GM18867 (cell line): ENCODE data around the gene NDFIP2.
"Not testable (repeated sequence)": the region's sequence is repeated elsewhere in the genome, so short reads cannot be mapped to it uniquely, and the experiment has no call there.

Source experiments
- ATAC-seq: cut with Tn5 transposase; IDR thresholded peaks from one replicate; pipeline ENCODE4 v1.9.1; 2021; ENCODE audit warnings: mild to moderate bottlenecking, moderate library complexity; ENCODE audit not compliant: unreplicated experiment

NDFIP2 gene

GRCh38 chr13:79530270-79530669 is 49.3 kb downstream of the NDFIP2 start:
- ATAC-seq = no peak

GRCh38 chr13:79531542-79532254 is 50.7 kb downstream of the NDFIP2 start:
- ATAC-seq = no peak

- ATAC-seq = no peak
Measured at GRCh38 chr13:79532576-79532975, 51.6 kb downstream of the NDFIP2 start.

GRCh38 chr13:79533781-79534400 is 52.9 kb downstream of the NDFIP2 start:
- no peak for ATAC-seq

DNA sequence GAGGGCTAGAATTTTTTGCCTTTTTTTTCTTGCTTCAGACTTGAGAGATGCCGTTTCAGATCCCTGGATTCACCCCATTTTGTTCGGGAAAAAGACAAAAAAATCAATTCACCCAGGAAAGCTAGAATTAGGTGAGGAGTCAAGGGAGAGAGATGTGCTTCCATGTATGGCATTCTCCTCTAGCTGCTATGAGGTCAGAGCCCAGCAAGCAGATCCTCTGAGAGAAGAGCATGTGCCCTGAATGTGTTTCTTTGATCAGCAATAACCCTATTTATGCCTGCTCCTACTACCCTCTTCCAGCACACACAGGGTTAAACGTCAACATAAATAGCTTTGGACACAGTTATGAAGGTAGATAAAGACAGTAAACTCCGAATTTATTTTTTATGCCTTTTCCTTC is 53.6 kb downstream of the NDFIP2 start:
- ATAC-seq = no peak

GRCh38 chr13:79538757-79539156 is 57.8 kb downstream of the NDFIP2 start:
- ATAC-seq = no peak

- no peak for ATAC-seq
Measured at GRCh38 chr13:79540504-79540903, 59.5 kb downstream of the NDFIP2 start.

GRCh38 chr13:79541426-79542049 is 60.6 kb downstream of the NDFIP2 start:
- peak; percentile 76 for ATAC-seq

DNA sequence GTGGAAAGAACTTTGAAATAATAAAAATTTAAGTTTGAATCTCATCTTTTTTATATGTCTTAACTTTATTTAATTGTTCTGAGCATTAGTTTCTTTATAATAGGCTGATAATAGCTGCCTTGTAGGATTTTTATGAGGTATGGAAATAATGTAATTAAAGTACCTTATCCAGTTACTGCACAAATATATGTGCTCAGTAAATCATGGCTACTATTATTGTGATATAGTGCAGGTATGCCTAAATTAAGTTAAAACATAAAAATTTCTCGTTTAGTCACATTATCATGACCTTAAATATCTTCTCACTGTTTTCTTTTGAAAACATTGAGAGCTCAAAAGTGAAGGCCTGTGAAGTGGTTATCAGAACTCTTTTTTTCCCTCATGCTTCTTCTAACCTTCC is 62.9 kb downstream of the NDFIP2 start:
- ATAC-seq = no peak

GRCh38 chr13:79547211-79548195 is 66.5 kb downstream of the NDFIP2 start:
- ATAC-seq = no peak

DNA sequence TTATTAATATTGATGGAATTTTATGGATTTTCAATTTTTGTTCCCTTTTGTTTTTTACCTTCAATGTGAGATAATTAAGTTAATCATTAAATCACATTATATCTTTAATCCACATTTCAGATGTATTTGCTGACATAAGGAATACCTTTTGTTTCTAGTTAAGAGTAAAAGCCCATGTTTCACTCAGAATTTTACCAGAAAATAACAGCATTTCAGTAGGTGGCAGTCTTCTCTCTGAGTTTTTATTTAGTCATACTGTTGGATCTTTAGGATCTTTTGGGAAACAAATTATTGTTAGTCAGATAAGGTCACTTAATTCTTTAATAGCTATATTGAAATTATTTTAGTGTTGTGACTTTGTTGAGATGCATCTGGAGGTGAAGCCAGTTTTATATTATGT is 67.9 kb downstream of the NDFIP2 start:
- ATAC-seq = no peak

DNA sequence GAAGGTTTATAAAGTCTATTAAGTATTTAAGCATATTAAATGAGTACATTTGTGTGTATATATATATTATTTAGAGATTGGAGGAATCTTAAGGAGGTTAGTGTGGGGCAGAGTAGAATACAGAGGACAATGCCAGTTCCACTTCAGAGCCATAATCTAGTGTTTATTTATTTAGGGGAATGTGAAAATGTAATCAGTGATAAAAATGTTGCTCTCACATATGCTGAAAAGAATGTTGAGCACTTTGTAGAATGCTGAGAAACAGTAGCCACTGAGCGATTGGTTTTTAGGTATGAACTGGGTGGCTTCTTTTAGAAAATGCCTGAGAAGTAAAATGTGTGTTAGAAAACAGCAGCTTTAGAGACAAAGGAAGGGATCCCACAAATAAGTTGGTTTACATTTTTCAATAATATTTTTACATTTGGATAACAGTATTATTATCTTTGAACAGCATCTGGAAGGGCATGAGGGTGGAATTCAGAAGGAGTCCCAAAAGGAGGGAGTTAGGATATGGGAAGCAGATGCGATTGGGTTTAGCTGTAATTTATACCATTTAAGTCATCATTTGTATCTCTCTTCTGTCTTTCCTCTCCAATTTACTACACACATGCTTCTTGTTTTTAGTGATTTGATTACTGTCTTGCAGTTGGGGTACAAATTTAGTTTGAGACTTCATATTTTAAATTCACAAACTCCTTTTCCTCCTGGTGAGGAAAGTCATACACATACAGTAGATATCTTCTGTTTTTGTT is 68.6 kb downstream of the NDFIP2 start:
- no peak for ATAC-seq

- ATAC-seq = no peak
Measured at GRCh38 chr13:79557666-79558065, 76.7 kb downstream of the NDFIP2 start.

DNA sequence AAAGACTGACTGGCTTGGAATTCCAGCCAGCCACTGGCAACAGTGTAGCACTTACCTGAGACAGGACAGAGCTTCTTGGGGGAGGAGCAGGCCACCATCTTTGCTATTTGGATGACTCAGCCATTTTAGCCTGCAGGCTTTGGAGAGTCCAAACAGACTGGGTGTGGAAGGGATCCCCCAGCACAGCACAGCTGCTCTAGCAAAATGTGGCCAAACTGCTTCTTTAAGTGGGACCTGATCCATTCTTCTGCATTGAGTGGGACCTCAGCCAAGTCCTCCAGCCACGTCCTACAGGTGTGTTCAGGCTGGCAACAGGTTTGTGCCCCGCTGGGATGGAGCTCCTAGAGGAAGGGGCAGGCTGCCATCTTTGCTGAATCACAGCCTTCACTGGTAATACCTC is 80.0 kb downstream of the NDFIP2 start:
- ATAC-seq = no peak

DNA sequence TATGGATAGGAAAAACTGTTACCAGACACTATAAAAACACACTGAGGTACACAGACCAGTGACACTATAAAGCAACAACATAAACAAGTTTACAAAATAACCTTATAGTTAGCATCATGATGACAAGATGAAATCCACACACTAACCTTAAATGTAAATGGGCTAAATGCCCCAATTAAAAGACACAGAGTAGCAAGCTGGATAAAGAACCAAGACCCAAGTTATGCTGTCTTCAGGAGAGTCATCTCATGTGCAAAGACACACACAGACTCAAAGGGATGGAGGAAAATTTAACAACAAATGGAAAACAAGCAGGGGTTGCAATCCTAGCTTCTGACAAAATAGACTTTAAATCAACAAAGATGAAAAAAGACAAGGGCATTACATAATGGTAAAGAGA is 81.6 kb downstream of the NDFIP2 start:
- ATAC-seq = no peak

GRCh38 chr13:79566118-79566517 is 85.2 kb downstream of the NDFIP2 start:
- ATAC-seq = no peak

GRCh38 chr13:79571147-79571546 is 90.2 kb downstream of the NDFIP2 start:
- ATAC-seq = no peak

- not testable (repeated sequence) for ATAC-seq
Measured at GRCh38 chr13:79573892-79574291, 92.9 kb downstream of the NDFIP2 start.

- no peak for ATAC-seq
Measured at GRCh38 chr13:79581870-79582315, 100.9 kb downstream of the NDFIP2 start.

- ATAC-seq = no peak
Measured at GRCh38 chr13:79582896-79583295, 101.9 kb downstream of the NDFIP2 start.
